Hepatocyte (in vitro differentiated cells): ENCODE measurements around the gene UCK2. TPM values are rescaled to one million over a fixed set of nuclear protein-coding genes. Genes with fewer than 3 reads are reported as not detected.
"Not testable (repeated sequence)": the region's sequence is repeated elsewhere in the genome, so short reads cannot be mapped to it uniquely, and the experiment has no call there.

Experiments
- DNase-seq: peaks from one replicate; pipeline ENCODE4 v3.0.0-alpha.2; 2016; ENCODE audit warnings: low spot score
- H2AFZ ChIP-seq: fragments of 200-600 bp; sonication (generic); 2 replicates; pipeline ENCODE4 v1.6.0; 2016; ENCODE audit warnings: antibody characterized with exemption, mild to moderate bottlenecking
- H3K27ac ChIP-seq: fragments of 200-600 bp; sonication (generic); 2 replicates; pipeline ENCODE4 v1.5.1; 2016; ENCODE audit warnings: mild to moderate bottlenecking
- H3K27me3 ChIP-seq: fragments of 200-600 bp; sonication (generic); 2 replicates; pipeline ENCODE4 v1.6.1; 2016
- H3K36me3 ChIP-seq: fragments of 200-600 bp; sonication (generic); replicated peaks from 2 replicates; pipeline ENCODE4 v1.5.1; 2016; ENCODE audit warnings: low read depth; ENCODE audit not compliant: insufficient read depth
- H3K4me1 ChIP-seq: fragments of 200-600 bp; sonication (generic); 2 replicates; pipeline ENCODE4 v1.5.1; 2016; ENCODE audit warnings: mild to moderate bottlenecking, moderate library complexity; ENCODE audit not compliant: insufficient read depth
- H3K4me2 ChIP-seq: fragments of 200-600 bp; sonication (generic); 2 replicates; pipeline ENCODE4 v1.6.0; 2016
- H3K4me3 ChIP-seq: fragments of 200-600 bp; sonication (generic); 2 replicates; pipeline ENCODE4 v1.5.1; 2016; ENCODE audit warnings: mild to moderate bottlenecking
- H3K79me2 ChIP-seq: fragments of 200-600 bp; sonication (generic); 2 replicates; pipeline ENCODE4 v1.6.0; 2017; ENCODE audit warnings: mild to moderate bottlenecking
- H3K9me2 ChIP-seq: fragments of 200-600 bp; sonication (generic); replicated peaks from 2 replicates; pipeline ENCODE4 v1.6.0; 2017; ENCODE audit warnings: mild to moderate bottlenecking; ENCODE audit not compliant: insufficient read depth
- H3K9me3 ChIP-seq: fragments of 200-600 bp; sonication (generic); 2 replicates; pipeline ENCODE4 v1.5.1; 2016; ENCODE audit warnings: low read depth, mild to moderate bottlenecking
- H4K20me1 ChIP-seq: fragments of 200-600 bp; sonication (generic); 2 replicates; pipeline ENCODE4 v1.6.0; 2016; ENCODE audit warnings: mild to moderate bottlenecking; ENCODE audit not compliant: insufficient read depth, poor library complexity, severe bottlenecking
- CTCF ChIP-seq: fragments of 200-600 bp; sonication (generic); IDR thresholded peaks from 2 replicates; pipeline ENCODE4 v1.5.1; 2016; ENCODE audit warnings: antibody characterized with exemption, mild to moderate bottlenecking; ENCODE audit not compliant: poor library complexity
- EZH2 ChIP-seq: fragments of 200-600 bp; sonication (generic); IDR thresholded peaks from 2 replicates; pipeline ENCODE4 v1.6.1; 2016; ENCODE audit warnings: antibody characterized with exemption, mild to moderate bottlenecking, borderline replicate concordance
- EZH2phosphoT487 ChIP-seq: fragments of 200-600 bp; sonication (generic); IDR thresholded peaks from one replicate; pipeline ENCODE4 v1.6.1; 2018; ENCODE audit warnings: antibody characterized with exemption, mild to moderate bottlenecking, low read depth, moderate library complexity; ENCODE audit not compliant: unreplicated experiment, severe bottlenecking
- WGBS: methylation state at CpG from one replicate; pipeline ENCODE4 v1.1.6; 2016; ENCODE audit warnings: low lambda C conversion rate; ENCODE audit errors: missing lambda C conversion rate; 5-methylcytosine and 5-hydroxymethylcytosine counted together
- polyA plus RNA-seq: library from polyadenylated mRNA; unstranded; fragments of >200 nt; fragmentation: Nextera tagmentation; extraction: Ambion mirVana; gene quantifications from 2 replicates; pipeline ENCODE4 v1.2.1, GENCODE V29; 2016
- total RNA-seq: library from RNA; depleted of rRNA; stranded (reverse); fragments of >200 nt; gene quantifications from 2 replicates; pipeline ENCODE4 v1.2.3, GENCODE V29; 2014

UCK2 gene
- total and polyA plus RNA-seq, 2 experiments from 2014 or later: 20.9 to 22.2 TPM

DNA sequence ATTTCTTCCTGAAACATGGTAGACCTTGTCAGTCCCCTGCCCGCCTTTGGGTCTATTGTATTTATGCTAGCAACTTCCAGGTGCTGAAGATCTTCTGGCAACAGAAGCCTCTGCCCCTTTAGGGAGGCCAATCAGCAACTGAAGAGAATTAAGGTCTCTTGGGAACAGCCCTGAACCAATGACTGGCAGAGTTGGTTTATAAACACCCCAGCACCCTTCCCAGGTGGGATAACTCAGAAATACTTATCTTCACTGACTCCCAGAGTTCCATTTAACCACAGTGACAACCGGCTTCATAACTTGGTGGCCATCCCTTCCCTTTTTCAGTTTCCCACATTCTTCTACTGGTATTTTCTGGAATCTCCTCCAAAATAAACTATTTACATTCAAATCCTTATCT lies 31.5 kb upstream of the UCK2 start:
- WGBS: 79% methylated on average over 2 of the region's 2 CpGs
- H3K36me3 ChIP-seq: no peaks in the 10 kb centered on the region
- peaks cover 5% of the 10 kb centered on the region for H3K9me3 ChIP-seq
- no peaks in the 10 kb centered on the region for H3K4me1 ChIP-seq
- no peak overlapping the region for H3K4me3 ChIP-seq
- DNase-seq: no peak
- H2AFZ ChIP-seq: no peak overlapping the region
- H3K79me2 ChIP-seq: no peaks in the 10 kb centered on the region
- H3K27me3 ChIP-seq: no peaks in the 10 kb centered on the region
- H4K20me1 ChIP-seq: no peaks in the 10 kb centered on the region
- no peaks in the 10 kb centered on the region for H3K9me2 ChIP-seq
- H3K4me2 ChIP-seq: no peak overlapping the region
- H3K27ac ChIP-seq: no peak overlapping the region
- TF ChIP-seq CTCF (no peak), EZH2 (no peak), EZH2phosphoT487 (no peak)

DNA sequence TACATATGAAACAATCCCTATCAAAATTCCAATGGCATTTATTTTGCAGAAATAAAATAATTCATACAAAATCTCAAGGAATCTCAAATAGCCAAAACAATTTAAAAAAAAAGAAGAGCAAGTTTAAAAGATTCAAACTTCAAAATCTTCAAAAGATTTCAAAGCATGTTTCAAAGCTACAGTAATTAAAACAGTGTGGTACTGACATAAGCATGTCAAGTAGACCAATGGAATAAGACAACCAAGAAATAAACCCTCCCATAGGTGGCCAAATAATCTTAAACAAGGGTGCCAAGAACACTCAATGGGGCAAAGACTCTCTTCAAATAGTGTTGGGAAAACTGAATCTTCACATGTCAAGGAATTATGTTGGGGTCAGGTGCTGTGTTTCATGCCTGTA lies 28.0 kb upstream of the UCK2 start:
- Histone ChIP-seq H4K20me1 (no peaks in the 10 kb centered on the region), H3K79me2 (no peaks in the 10 kb centered on the region), H3K36me3 (no peaks in the 10 kb centered on the region), H3K4me1 (no peaks in the 10 kb centered on the region), H3K4me3 (no peak overlapping the region), H3K9me3 (peaks cover 5% of the 10 kb centered on the region), H3K27ac (no peak overlapping the region), H2AFZ (no peak overlapping the region), H3K27me3 (no peaks in the 10 kb centered on the region), H3K4me2 (no peak overlapping the region), H3K9me2 (no peaks in the 10 kb centered on the region)
- no peak for DNase-seq
- no peak for TF ChIP-seq EZH2phosphoT487
- TF ChIP-seq CTCF: no peak

DNA sequence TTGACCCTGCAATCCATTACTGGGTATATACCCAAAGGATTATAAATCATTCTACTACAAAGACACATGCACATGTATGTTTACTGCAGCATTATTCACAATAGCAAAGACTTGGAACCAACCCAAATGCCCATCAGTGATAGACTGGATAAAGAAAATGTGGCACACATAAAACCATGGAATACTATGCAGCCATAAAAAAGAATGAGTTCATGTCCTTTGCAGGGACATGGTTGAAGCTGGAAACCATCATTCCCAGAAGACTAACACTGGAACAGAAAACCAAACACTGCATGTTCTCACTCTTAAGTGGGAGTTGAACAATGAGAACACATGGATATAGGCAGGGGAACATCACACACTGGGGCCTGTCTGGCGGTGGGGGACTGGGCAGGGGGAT lies 22.9 kb upstream of the UCK2 start:
- WGBS: 63% methylated on average over 1 of the region's 1 CpG
- H2AFZ ChIP-seq: not testable (repeated sequence)

DNA sequence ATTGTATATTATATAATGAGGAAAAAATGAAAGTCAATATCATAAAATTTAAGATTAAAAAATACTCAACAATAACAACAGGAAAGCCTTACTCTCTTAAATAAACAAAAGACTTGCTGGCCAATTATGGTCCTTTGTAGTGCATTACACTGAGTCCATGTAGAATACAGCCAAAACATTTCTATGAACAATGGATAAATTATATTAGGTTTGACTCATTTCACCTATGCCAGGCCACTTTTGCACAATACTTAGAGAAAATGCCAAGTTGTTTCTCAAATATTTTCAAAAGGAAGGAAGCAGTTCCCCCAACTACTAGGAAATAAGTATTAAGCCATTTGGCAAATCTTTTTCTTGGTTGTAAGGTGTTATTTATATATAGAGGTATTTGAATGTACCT lies 19.8 kb upstream of the UCK2 start:
- H3K27me3 ChIP-seq: no peaks in the 10 kb centered on the region
- H3K4me2 ChIP-seq: no peak overlapping the region
- no peak overlapping the region for H3K4me3 ChIP-seq
- no peak overlapping the region for H2AFZ ChIP-seq
- TF ChIP-seq EZH2 (no peak), EZH2phosphoT487 (no peak), CTCF (no peak)
- H3K27ac ChIP-seq: no peak overlapping the region
- no peaks in the 10 kb centered on the region for H3K4me1 ChIP-seq
- H4K20me1 ChIP-seq: no peaks in the 10 kb centered on the region
- no peaks in the 10 kb centered on the region for H3K36me3 ChIP-seq
- no peaks in the 10 kb centered on the region for H3K9me3 ChIP-seq
- no peaks in the 10 kb centered on the region for H3K79me2 ChIP-seq
- no peaks in the 10 kb centered on the region for H3K9me2 ChIP-seq
- no peak for DNase-seq

More for the DNA sequence above, 22.9 kb upstream of the UCK2 start:
- H3K9me3 ChIP-seq, H3K36me3 ChIP-seq, DNase-seq, H3K4me1 ChIP-seq, H3K27me3 ChIP-seq, H4K20me1 ChIP-seq, H3K79me2 ChIP-seq, H3K4me2 ChIP-seq, H3K9me2 ChIP-seq, H3K4me3 ChIP-seq, H3K27ac ChIP-seq: not testable (repeated sequence)
